ENCODE results near the gene KCNAB2. TPM values are rescaled to one million over a fixed set of nuclear protein-coding genes. Genes with fewer than 3 reads are reported as not detected.

The KCNAB2 gene
- total RNA-seq, 1 experiment from 2014 or later = 28.5 TPM

- Histone ChIP-seq H2AFZ (ENCODE audit: low read length) (no peak overlapping the region), H3F3A (ENCODE audit: low read length, unreplicated experiment) (peaks cover 6% of the 10 kb centered on the region), H3K9me2 (replicated peaks; ENCODE audit: low read length) (no peaks in the 10 kb centered on the region), H3K27me3 (ENCODE audit: low read length) (no peaks in the 10 kb centered on the region), H3K79me2 (ENCODE audit: low read length) (no peaks in the 10 kb centered on the region), H3K9ac (ENCODE audit: low read length) (no peak overlapping the region), H3K4me3 (ENCODE audit: low read length) (no peak overlapping the region), H3K27ac (ENCODE audit: low read length) (no peak overlapping the region), H3K4me2 (ENCODE audit: low read length) (no peak overlapping the region), H4K20me1 (ENCODE audit: low read length) (no peaks in the 10 kb centered on the region), H3K9me3 (ENCODE audit: low read length) (no peaks in the 10 kb centered on the region), H3K4me1 (ENCODE audit: insufficient read depth, low read length) (peaks cover 17% of the 10 kb centered on the region), H3K36me3 (ENCODE audit: low read depth, low read length) (no peaks in the 10 kb centered on the region)
- CTCF ChIA-PET = no interaction called here
- intact Hi-C loops (cut with micrococcal nuclease) = no loop called here
- POLR2A ChIA-PET (ENCODE audit: unreplicated experiment) = interaction anchor here (0.6 kb wide), 1 partner anchor 74 kb away, joined by 3 read pairs; no protein-coding TSS in a partner anchor
- no peak for TF ChIP-seq CTCF (conservative IDR thresholded peaks at IDR 0.05; ENCODE audit: low read depth, low read length)
- TF ChIP-seq EZH2phosphoT487 (IDR thresholded peaks at IDR 0.05; ENCODE audit: borderline replicate concordance, low read length) = no peak
- TF ChIP-seq EZH2 (IDR thresholded peaks at IDR 0.05; ENCODE audit: low read length, unreplicated experiment) = no peak
- no peak for ATAC-seq
- BruUV-seq (replicated peaks) = no TSS peak
- DNase-seq = no peak
Measured at GRCh38 chr1:6111571-6111970, 65.9 kb downstream of the KCNAB2 start.

GRCh38 chr1:6111991-6112689 lies 66.5 kb downstream of the KCNAB2 start:
- Histone ChIP-seq H3K9ac (ENCODE audit: low read length) (no peak overlapping the region), H3K4me2 (ENCODE audit: low read length) (no peak overlapping the region), H3F3A (ENCODE audit: low read length, unreplicated experiment) (peaks cover 11% of the 10 kb centered on the region), H4K20me1 (ENCODE audit: low read length) (no peaks in the 10 kb centered on the region), H2AFZ (ENCODE audit: low read length) (no peak overlapping the region), H3K4me1 (ENCODE audit: insufficient read depth, low read length) (peaks cover 21% of the 10 kb centered on the region), H3K27ac (ENCODE audit: low read length) (no peak overlapping the region), H3K27me3 (ENCODE audit: low read length) (no peaks in the 10 kb centered on the region), H3K9me3 (ENCODE audit: low read length) (no peaks in the 10 kb centered on the region), H3K36me3 (ENCODE audit: low read depth, low read length) (no peaks in the 10 kb centered on the region), H3K4me3 (ENCODE audit: low read length) (no peak overlapping the region), H3K79me2 (ENCODE audit: low read length) (no peaks in the 10 kb centered on the region), H3K9me2 (replicated peaks; ENCODE audit: low read length) (no peaks in the 10 kb centered on the region)
- ChIA-PET POLR2A (ENCODE audit: unreplicated experiment) (no interaction called here), CTCF (no interaction called here)
- BruUV-seq (replicated peaks) = no TSS peak
- ATAC-seq (no peak), DNase-seq (no peak)
- TF ChIP-seq EZH2phosphoT487 (IDR thresholded peaks at IDR 0.05; ENCODE audit: borderline replicate concordance, low read length) = no peak
- TF ChIP-seq EZH2 (IDR thresholded peaks at IDR 0.05; ENCODE audit: low read length, unreplicated experiment) = no peak
- no peak for TF ChIP-seq CTCF (conservative IDR thresholded peaks at IDR 0.05; ENCODE audit: low read depth, low read length)
- intact Hi-C loops (cut with micrococcal nuclease) = no loop called here

- H3F3A ChIP-seq (ENCODE audit: low read length, unreplicated experiment) = peaks cover 12% of the 10 kb centered on the region
- H2AFZ ChIP-seq (ENCODE audit: low read length) = no peak overlapping the region
- H3K27ac ChIP-seq (ENCODE audit: low read length) = no peak overlapping the region
- no peak overlapping the region for H3K4me3 ChIP-seq (ENCODE audit: low read length)
- TF ChIP-seq CTCF (conservative IDR thresholded peaks at IDR 0.05; ENCODE audit: low read depth, low read length) = no peak
- no peak for TF ChIP-seq EZH2 (IDR thresholded peaks at IDR 0.05; ENCODE audit: low read length, unreplicated experiment)
- TF ChIP-seq EZH2phosphoT487 (IDR thresholded peaks at IDR 0.05; ENCODE audit: borderline replicate concordance, low read length) = no peak
- no peak overlapping the region for H3K9ac ChIP-seq (ENCODE audit: low read length)
- DNase-seq = no peak
- H3K9me2 ChIP-seq (replicated peaks; ENCODE audit: low read length) = no peaks in the 10 kb centered on the region
- CTCF ChIA-PET = no interaction called here
- ATAC-seq = no peak
- H3K9me3 ChIP-seq (ENCODE audit: low read length) = no peaks in the 10 kb centered on the region
- H3K4me2 ChIP-seq (ENCODE audit: low read length) = no peak overlapping the region
- no TSS peak for BruUV-seq (replicated peaks)
- no peaks in the 10 kb centered on the region for H3K79me2 ChIP-seq (ENCODE audit: low read length)
- H3K36me3 ChIP-seq (ENCODE audit: low read depth, low read length) = no peaks in the 10 kb centered on the region
- POLR2A ChIA-PET (ENCODE audit: unreplicated experiment) = no interaction called here
- H4K20me1 ChIP-seq (ENCODE audit: low read length) = no peaks in the 10 kb centered on the region
- H3K4me1 ChIP-seq (ENCODE audit: insufficient read depth, low read length) = peaks cover 21% of the 10 kb centered on the region
- intact Hi-C loops (cut with micrococcal nuclease) = no loop called here
- no peaks in the 10 kb centered on the region for H3K27me3 ChIP-seq (ENCODE audit: low read length)
Measured at GRCh38 chr1:6112690-6113005, 67.0 kb downstream of the KCNAB2 start.
